ENCODE results near the gene SLC35G2.

GRCh38 chr3:136802481-136802996 is 16.4 kb upstream of the SLC35G2 start:
- TF ChIP-seq CTCF (conservative IDR thresholded peaks at IDR 0.05; ENCODE audit: low read depth, low read length) = no peak
- TF ChIP-seq EZH2phosphoT487 (IDR thresholded peaks at IDR 0.05; ENCODE audit: borderline replicate concordance, low read length) = no peak
- no peak for TF ChIP-seq EZH2 (IDR thresholded peaks at IDR 0.05; ENCODE audit: low read length, unreplicated experiment)

Measured in PC-3 (cell line).